Stomach (tissue), 9 donors: ENCODE results near the gene SLC2A4. TPM values are rescaled to one million over a fixed set of nuclear protein-coding genes. Genes with fewer than 3 reads are reported as not detected.

ENCODE experiments used
- DNase-seq, 2 donors: peaks; one replicate each; pipeline versions ENCODE4 v3.0.0 to v3.0.0-alpha.2; 2013 to 2019
- H3K27ac ChIP-seq, 5 donors: fragments of 200-600 bp in 4 of 5; sonication (generic) in 4 of 5; one replicate each; pipeline ENCODE4 v1.5.1; 2013 to 2019; ENCODE audit warnings: mild to moderate bottlenecking in 1 of 5, moderate library complexity in 1 of 5
- H3K27me3 ChIP-seq, 3 donors: fragments of 200-600 bp; sonication (generic); one replicate each; pipeline ENCODE4 v1.5.1; 2017 to 2019; ENCODE audit warnings: mixed run types in 1 of 3
- H3K36me3 ChIP-seq, 4 donors: fragments of 200-600 bp; sonication (generic); 1 replicate in 3 of 4; 2 replicates in 1 of 4; pipeline ENCODE4 v1.5.1; 2016 to 2019
- H3K4me1 ChIP-seq, 4 donors: fragments of 200-600 bp; sonication (generic); one replicate each; pipeline ENCODE4 v1.5.1; 2016 to 2019
- H3K4me3 ChIP-seq, 4 donors: fragments of 200-600 bp; sonication (generic) in 3 of 4; one replicate each; pipeline ENCODE4 v1.5.1; 2016 to 2019; ENCODE audit warnings: mild to moderate bottlenecking in 1 of 4
- H3K9me3 ChIP-seq, 4 donors: fragments of 200-600 bp; sonication (generic); one replicate each; pipeline ENCODE4 v1.5.1; 2016 to 2019
- EP300 ChIP-seq: sonication (generic); formaldehyde crosslinking; IDR thresholded peaks from one replicate; pipeline ENCODE4 v1.6.1; 2017; ENCODE audit warnings: antibody characterized with exemption
- POLR2A ChIP-seq, 4 donors: fragments of 450-650 bp; IDR thresholded peaks; one replicate each; pipeline ENCODE4 v1.6.1; 2016; ENCODE audit warnings: antibody characterized with exemption in 4 of 4, control low read depth in 2 of 4, mild to moderate bottlenecking in 1 of 4, moderate library complexity in 1 of 4
- POLR2AphosphoS5 ChIP-seq, 3 donors: sonication (generic); formaldehyde crosslinking; IDR thresholded peaks; one replicate each; pipeline ENCODE4 v1.6.1; 2016; ENCODE audit warnings: antibody characterized with exemption in 3 of 3
- WGBS, 5 donors: extraction: QIAGEN DNeasy Blood & Tissue Kit in 3 of 5; methylation state at CpG; one replicate each; pipeline versions ENCODE4 v1.1.5 to v1.1.7; 2013 to 2018; 5-methylcytosine and 5-hydroxymethylcytosine counted together
- intact Hi-C: fragments of 100-400 bp; cut with DNase I; formaldehyde crosslinking; loops from one replicate; pipeline ENCODE4 v1.15.1; 2023; ENCODE audit warnings: low total_unique reads
- polyA plus RNA-seq, 3 donors: library from polyadenylated mRNA; stranded (reverse); fragments of 200-250 nt; gene quantifications; one replicate each; pipeline ENCODE4 v1.2.3, GENCODE V29; 2013
- total RNA-seq, 5 donors: library from RNA; depleted of rRNA; stranded (reverse); fragments of >200 nt; gene quantifications; one replicate each; pipeline versions ENCODE4 v1.1.0 to v1.2.3, GENCODE V29; 2014 to 2016
- TF ChIP-seq, protein P1 (sequence below), 7 experiments: fragments of 450-650 bp in 4 of 7; fragments of 200-600 bp in 3 of 7; sonication (generic) in 3 of 7; IDR thresholded peaks; one replicate each; pipeline ENCODE4 v1.5.1; 2016 to 2019; ENCODE audit warnings: antibody characterized with exemption in 7 of 7, control low read depth in 2 of 7, mild to moderate bottlenecking in 1 of 7
- donor health status: healthy with polysubstance abuse.
- donor health status: Bipolar disorder and iron deficiency.
- donor health status: healthy.

Gene SLC2A4
- total and polyA plus RNA-seq, 8 donors: 0.92 to 26.6 (median 5.6) TPM

GRCh38 chr17:7238420-7239090 is 43.0 kb upstream of the SLC2A4 start:
- DNase-seq: peak in 1 of 2 donors; percentile 75
- Histone ChIP-seq H3K9me3 (no peaks in the 10 kb centered on the region), H3K36me3 (peaks cover 23 to 35% (median 31%) of the 10 kb centered on the region in 4 donors), H3K4me3 (peak overlapping the region; percentile 97 to 100 (median 98)), H3K27ac (peak overlapping the region; percentile 88 to 99 (median 96)), H3K4me1 (peaks cover 38 to 61% (median 56%) of the 10 kb centered on the region in 4 donors), H3K27me3 (no peaks in the 10 kb centered on the region)
- intact Hi-C loops: no loop called here
- TF ChIP-seq, protein P1, sequence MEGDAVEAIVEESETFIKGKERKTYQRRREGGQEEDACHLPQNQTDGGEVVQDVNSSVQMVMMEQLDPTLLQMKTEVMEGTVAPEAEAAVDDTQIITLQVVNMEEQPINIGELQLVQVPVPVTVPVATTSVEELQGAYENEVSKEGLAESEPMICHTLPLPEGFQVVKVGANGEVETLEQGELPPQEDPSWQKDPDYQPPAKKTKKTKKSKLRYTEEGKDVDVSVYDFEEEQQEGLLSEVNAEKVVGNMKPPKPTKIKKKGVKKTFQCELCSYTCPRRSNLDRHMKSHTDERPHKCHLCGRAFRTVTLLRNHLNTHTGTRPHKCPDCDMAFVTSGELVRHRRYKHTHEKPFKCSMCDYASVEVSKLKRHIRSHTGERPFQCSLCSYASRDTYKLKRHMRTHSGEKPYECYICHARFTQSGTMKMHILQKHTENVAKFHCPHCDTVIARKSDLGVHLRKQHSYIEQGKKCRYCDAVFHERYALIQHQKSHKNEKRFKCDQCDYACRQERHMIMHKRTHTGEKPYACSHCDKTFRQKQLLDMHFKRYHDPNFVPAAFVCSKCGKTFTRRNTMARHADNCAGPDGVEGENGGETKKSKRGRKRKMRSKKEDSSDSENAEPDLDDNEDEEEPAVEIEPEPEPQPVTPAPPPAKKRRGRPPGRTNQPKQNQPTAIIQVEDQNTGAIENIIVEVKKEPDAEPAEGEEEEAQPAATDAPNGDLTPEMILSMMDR (IDR thresholded peaks at IDR 0.05): no peak
- TF ChIP-seq POLR2A (IDR thresholded peaks at IDR 0.05) (no peak), EP300 (no peak), POLR2AphosphoS5 (IDR thresholded peaks at IDR 0.05) (no peak)
- WGBS, 5 donors: 0 to 2% (median 1%) methylated on average over 26 to 39 of the region's 39 CpGs

DNA sequence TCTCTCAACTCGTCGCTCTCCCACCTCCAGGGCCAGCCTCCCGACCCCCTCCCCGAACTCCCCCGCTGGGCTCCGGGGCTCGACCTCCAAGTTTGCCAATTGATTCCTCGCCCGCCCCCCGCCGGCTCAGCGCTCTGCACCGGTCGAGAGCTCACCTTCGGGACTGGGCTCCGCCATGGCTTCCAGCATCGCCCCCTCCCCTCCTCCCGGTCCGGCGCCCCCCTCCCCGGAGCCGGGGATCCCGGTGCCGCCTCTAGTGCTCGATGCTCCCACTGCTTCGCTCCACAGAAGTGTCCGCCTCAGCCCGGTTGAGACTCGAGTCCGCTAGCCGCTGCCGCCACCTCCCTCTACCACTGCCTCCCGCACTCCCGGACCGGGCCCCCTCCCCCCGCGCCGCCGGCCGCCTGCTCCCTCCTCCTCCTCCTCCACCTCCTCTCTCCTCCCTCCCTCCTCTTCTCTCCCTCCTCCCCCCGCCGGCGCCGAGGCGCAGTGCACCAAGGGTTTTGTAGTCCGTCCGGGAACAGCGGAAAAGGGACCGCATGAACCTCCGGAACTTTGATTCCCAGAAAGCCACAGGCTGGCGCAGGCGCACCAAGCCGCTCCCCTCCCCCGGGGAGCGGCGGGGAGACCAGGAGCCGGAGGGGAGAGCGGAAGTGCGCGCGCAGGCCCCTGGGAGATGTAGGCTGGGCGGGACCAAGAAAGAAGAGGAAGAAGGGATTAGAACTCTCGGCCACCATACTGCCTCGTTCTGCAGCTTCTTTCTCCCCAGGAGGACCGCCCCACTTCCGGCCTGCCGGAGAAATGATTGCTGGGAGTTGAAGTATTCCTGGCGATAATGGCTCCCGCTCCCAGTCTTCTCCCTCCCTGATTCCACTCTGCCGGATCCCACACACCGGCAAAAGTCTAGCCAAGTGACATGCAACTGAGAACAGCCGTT is 42.2 kb upstream of the SLC2A4 start, which contains the start of gene PHF23:
Gene PHF23 (minus strand): TSS at position 367 of the 937 bp plus-strand sequence. CDS start 178 bp downstream, at position 189.
- 0 to 1% (median 0%) methylated on average over 56 to 72 of the region's 72 CpGs for WGBS, 5 donors
- intact Hi-C loops: no loop called here
- Histone ChIP-seq H3K27ac (peak within 1 kb of the TSS; percentile 88 to 99 (median 97)), H3K4me1 (peaks cover 39 to 65% (median 57%) of the 10 kb centered on the region in 4 donors), H3K27me3 (no peaks in the 10 kb centered on the region), H3K4me3 (peak within 1 kb of the TSS; percentile 97 to 100 (median 98)), H3K36me3 (peaks cover 24 to 43% (median 39%) of the 10 kb centered on the region in 4 donors), H3K9me3 (no peaks in the 10 kb centered on the region)
- DNase-seq: peak; percentile 99 to 100
- TF ChIP-seq, protein P1 (IDR thresholded peaks at IDR 0.05): peak in 2 of 7 experiments; percentile 40 to 52
- TF ChIP-seq POLR2A (IDR thresholded peaks at IDR 0.05): no peak
- no peak for TF ChIP-seq EP300
- peak; percentile 61 to 96 (median 81) for TF ChIP-seq POLR2AphosphoS5 (IDR thresholded peaks at IDR 0.05)

GRCh38 chr17:7240375-7240774 is 41.1 kb upstream of the SLC2A4 start:
- intact Hi-C loops: no loop called here
- Histone ChIP-seq H3K4me3 (peak overlapping the region; percentile 15 to 97 (median 82)), H3K36me3 (peaks cover 29 to 49% (median 45%) of the 10 kb centered on the region in 4 donors), H3K4me1 (peaks cover 31 to 55% (median 48%) of the 10 kb centered on the region in 4 donors), H3K27me3 (no peaks in the 10 kb centered on the region), H3K9me3 (no peaks in the 10 kb centered on the region), H3K27ac (peak overlapping the region; percentile 9 to 99 (median 97))
- DNase-seq: no peak
- TF ChIP-seq, protein P1 (IDR thresholded peaks at IDR 0.05): no peak
- TF ChIP-seq POLR2AphosphoS5 (IDR thresholded peaks at IDR 0.05): no peak
- no peak for TF ChIP-seq POLR2A (IDR thresholded peaks at IDR 0.05)
- no peak for TF ChIP-seq EP300
- 56 to 72% (median 61%) methylated on average over 4 of the region's 4 CpGs for WGBS, 5 donors
